Right lobe of liver (tissue), 4 donors: Measurements from ENCODE around the gene SSC4D.

Source experiments
- POLR2A ChIP-seq: fragments of 450-650 bp; IDR thresholded peaks from one replicate; pipeline ENCODE4 v1.6.1; 2017; ENCODE audit warnings: antibody characterized with exemption, mild to moderate bottlenecking
- TF ChIP-seq, protein P1 (sequence below), 4 donors: fragments of 200-600 bp in 3 of 4; fragments of 450-650 bp in 1 of 4; IDR thresholded peaks; one replicate each; pipeline versions ENCODE4 v1.5.1 to v1.8.0; 2016 to 2022; ENCODE audit warnings: antibody characterized with exemption in 4 of 4, mild to moderate bottlenecking in 2 of 4
- donor health status: DM: no; HTN: no; CAD: no.
- donor health status: DM: no; HTN: no; CAD: no.
- donor health status: DM: no; HTN: yes; CAD: no.

DNA sequence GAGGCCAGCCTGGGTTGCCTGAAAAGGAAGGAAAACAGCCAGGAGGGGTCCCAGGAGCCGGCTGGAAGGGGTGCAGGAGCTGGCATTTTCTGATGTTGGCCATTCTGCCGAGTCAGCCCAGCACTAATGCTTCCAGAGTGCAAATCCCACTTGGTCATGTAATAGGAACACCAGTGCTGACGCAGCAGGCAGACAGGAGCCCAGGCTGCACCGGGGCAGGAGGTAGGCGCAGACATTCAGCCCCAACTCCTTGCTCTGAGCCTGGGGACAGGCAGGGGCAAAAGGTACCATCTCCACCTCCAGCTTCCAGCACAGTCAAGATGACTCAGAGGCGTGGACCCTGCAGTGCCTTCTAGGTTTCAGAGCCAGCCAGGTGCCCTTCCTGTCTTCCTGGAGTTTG is 40.5 kb downstream of the SSC4D start:
- no peak for TF ChIP-seq POLR2A
- TF ChIP-seq, protein P1, sequence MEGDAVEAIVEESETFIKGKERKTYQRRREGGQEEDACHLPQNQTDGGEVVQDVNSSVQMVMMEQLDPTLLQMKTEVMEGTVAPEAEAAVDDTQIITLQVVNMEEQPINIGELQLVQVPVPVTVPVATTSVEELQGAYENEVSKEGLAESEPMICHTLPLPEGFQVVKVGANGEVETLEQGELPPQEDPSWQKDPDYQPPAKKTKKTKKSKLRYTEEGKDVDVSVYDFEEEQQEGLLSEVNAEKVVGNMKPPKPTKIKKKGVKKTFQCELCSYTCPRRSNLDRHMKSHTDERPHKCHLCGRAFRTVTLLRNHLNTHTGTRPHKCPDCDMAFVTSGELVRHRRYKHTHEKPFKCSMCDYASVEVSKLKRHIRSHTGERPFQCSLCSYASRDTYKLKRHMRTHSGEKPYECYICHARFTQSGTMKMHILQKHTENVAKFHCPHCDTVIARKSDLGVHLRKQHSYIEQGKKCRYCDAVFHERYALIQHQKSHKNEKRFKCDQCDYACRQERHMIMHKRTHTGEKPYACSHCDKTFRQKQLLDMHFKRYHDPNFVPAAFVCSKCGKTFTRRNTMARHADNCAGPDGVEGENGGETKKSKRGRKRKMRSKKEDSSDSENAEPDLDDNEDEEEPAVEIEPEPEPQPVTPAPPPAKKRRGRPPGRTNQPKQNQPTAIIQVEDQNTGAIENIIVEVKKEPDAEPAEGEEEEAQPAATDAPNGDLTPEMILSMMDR (IDR thresholded peaks at IDR 0.05): no peak
